Thyroid gland (tissue), 4 donors: ENCODE measurements around the gene SCMH1.

Experiments
- POLR2A ChIP-seq, 2 donors: fragments of 450-650 bp; IDR thresholded peaks; one replicate each; pipeline ENCODE4 v1.6.1; 2017; ENCODE audit warnings: antibody characterized with exemption in 2 of 2, mild to moderate bottlenecking in 2 of 2, moderate library complexity in 1 of 2
- TF ChIP-seq, protein P1 (sequence below), 6 experiments: fragments of 200-600 bp in 3 of 6; fragments of 450-650 bp in 3 of 6; sonication (generic) in 3 of 6; IDR thresholded peaks; one replicate each; pipeline ENCODE4 v1.5.1; 2016 to 2019; ENCODE audit warnings: antibody characterized with exemption in 6 of 6, mild to moderate bottlenecking in 2 of 6, inconsistent platforms in 1 of 6, moderate library complexity in 1 of 6

DNA sequence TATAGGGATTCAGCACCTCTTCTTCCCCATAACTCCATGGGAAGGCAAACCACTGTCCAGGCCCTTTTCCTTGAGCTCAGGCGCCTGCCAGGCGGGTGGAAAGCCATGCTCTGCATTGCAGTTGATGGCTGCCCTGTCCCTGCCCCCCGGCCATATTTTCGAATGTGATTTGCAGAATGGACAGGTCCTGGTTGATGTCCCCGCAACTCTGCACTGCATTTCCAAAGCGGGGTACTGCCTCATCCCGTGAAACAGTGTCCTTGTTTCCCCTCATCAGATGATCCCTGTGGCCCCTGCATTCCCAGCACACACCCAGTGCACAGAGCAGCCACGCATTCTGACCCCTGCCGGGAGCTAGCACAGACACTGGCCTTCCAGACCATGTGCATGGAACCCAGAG lies 33.7 kb upstream of the SCMH1 start:
- TF ChIP-seq POLR2A (IDR thresholded peaks at IDR 0.05), result no peak
- TF ChIP-seq, protein P1, sequence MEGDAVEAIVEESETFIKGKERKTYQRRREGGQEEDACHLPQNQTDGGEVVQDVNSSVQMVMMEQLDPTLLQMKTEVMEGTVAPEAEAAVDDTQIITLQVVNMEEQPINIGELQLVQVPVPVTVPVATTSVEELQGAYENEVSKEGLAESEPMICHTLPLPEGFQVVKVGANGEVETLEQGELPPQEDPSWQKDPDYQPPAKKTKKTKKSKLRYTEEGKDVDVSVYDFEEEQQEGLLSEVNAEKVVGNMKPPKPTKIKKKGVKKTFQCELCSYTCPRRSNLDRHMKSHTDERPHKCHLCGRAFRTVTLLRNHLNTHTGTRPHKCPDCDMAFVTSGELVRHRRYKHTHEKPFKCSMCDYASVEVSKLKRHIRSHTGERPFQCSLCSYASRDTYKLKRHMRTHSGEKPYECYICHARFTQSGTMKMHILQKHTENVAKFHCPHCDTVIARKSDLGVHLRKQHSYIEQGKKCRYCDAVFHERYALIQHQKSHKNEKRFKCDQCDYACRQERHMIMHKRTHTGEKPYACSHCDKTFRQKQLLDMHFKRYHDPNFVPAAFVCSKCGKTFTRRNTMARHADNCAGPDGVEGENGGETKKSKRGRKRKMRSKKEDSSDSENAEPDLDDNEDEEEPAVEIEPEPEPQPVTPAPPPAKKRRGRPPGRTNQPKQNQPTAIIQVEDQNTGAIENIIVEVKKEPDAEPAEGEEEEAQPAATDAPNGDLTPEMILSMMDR (IDR thresholded peaks at IDR 0.05), result no peak
